RWPE2 (cell line): Measurements from ENCODE around the gene AP3S1.

Experiments used
- ATAC-seq: fragments of 200-7000 bp; cut with Tn5 transposase; 3 replicates; pipeline ENCODE4 v1.9.1; 2021; ENCODE audit warnings: low read depth
- DNase-seq: peaks from one replicate; pipeline ENCODE4 v3.0.0-alpha.2; 2020; ENCODE audit warnings: low spot score
- H3K27ac ChIP-seq: fragments of 450-650 bp; 2 replicates; pipeline ENCODE4 v1.5.1; 2017; ENCODE audit warnings: mild to moderate bottlenecking; ENCODE audit not compliant: poor library complexity, severe bottlenecking
- H3K27me3 ChIP-seq: fragments of 250-450 bp; sonication (Bioruptor Pico); 2 replicates; pipeline ENCODE4 v1.5.1; 2021; ENCODE audit warnings: mild to moderate bottlenecking, moderate library complexity; ENCODE audit not compliant: insufficient read depth, poor library complexity, severe bottlenecking
- H3K36me3 ChIP-seq: fragments of 250-450 bp; sonication (Bioruptor Pico); 2 replicates; pipeline ENCODE4 v1.5.1; 2020; ENCODE audit warnings: low read depth, mild to moderate bottlenecking, moderate library complexity
- H3K4me1 ChIP-seq: fragments of 250-450 bp; sonication (Bioruptor Pico); 2 replicates; pipeline ENCODE4 v1.5.1; 2021; ENCODE audit warnings: mild to moderate bottlenecking, moderate library complexity; ENCODE audit not compliant: insufficient read depth, poor library complexity, severe bottlenecking
- H3K4me3 ChIP-seq: fragments of 250-450 bp; sonication (Bioruptor Pico); 2 replicates; pipeline ENCODE4 v1.5.1; 2021; ENCODE audit warnings: mild to moderate bottlenecking, moderate library complexity; ENCODE audit not compliant: severe bottlenecking
- H3K9me3 ChIP-seq: fragments of 250-450 bp; sonication (Bioruptor Pico); 2 replicates; pipeline ENCODE4 v1.5.1; 2021; ENCODE audit warnings: mild to moderate bottlenecking, moderate library complexity; ENCODE audit not compliant: severe bottlenecking
- TF ChIP-seq, protein P1 (sequence below): fragments of 450-650 bp; IDR thresholded peaks from one replicate; pipeline ENCODE4 v1.5.1; 2017; ENCODE audit warnings: mild to moderate bottlenecking, moderate library complexity; ENCODE audit not compliant: poor library complexity, severe bottlenecking

Gene AP3S1

GRCh38 chr5:115949096-115949495 lies 107.4 kb downstream of the AP3S1 start:
- Histone ChIP-seq H3K36me3 (no peaks in the 10 kb centered on the region), H3K4me3 (no peak overlapping the region), H3K27ac (no peak overlapping the region), H3K4me1 (no peaks in the 10 kb centered on the region), H3K9me3 (no peaks in the 10 kb centered on the region), H3K27me3 (no peaks in the 10 kb centered on the region)
- ATAC-seq (no peak), DNase-seq (no peak)
- TF ChIP-seq, protein P1, sequence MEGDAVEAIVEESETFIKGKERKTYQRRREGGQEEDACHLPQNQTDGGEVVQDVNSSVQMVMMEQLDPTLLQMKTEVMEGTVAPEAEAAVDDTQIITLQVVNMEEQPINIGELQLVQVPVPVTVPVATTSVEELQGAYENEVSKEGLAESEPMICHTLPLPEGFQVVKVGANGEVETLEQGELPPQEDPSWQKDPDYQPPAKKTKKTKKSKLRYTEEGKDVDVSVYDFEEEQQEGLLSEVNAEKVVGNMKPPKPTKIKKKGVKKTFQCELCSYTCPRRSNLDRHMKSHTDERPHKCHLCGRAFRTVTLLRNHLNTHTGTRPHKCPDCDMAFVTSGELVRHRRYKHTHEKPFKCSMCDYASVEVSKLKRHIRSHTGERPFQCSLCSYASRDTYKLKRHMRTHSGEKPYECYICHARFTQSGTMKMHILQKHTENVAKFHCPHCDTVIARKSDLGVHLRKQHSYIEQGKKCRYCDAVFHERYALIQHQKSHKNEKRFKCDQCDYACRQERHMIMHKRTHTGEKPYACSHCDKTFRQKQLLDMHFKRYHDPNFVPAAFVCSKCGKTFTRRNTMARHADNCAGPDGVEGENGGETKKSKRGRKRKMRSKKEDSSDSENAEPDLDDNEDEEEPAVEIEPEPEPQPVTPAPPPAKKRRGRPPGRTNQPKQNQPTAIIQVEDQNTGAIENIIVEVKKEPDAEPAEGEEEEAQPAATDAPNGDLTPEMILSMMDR: no peak

DNA sequence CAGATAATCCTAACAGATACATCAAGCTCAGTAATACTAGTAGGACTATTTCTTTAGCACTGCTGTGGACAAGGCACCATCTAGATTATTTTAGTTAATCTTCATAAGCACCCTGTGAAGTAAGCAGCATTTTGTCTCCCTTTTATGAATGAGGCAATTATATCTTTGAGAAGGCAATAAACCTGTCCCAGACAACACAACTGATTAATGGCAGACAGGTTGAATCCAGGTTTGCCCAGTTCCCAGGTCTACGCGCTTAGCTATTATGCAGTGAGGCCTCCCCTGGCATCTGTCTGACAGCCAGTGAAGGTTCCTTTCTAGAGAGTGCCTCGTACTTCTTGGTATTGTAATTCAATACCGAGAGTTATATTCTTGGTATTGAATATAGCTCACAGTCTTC lies 110.9 kb downstream of the AP3S1 start:
- H3K36me3 ChIP-seq: no peaks in the 10 kb centered on the region
- ATAC-seq (no peak), DNase-seq (no peak)
- TF ChIP-seq, protein P1: no peak
- no peaks in the 10 kb centered on the region for H3K4me1 ChIP-seq
- no peak overlapping the region for H3K4me3 ChIP-seq
- no peaks in the 10 kb centered on the region for H3K9me3 ChIP-seq
- no peak overlapping the region for H3K27ac ChIP-seq
- H3K27me3 ChIP-seq: peaks cover 5% of the 10 kb centered on the region

- TF ChIP-seq, protein P1: no peak
- H3K27ac ChIP-seq: no peak overlapping the region
- H3K4me3 ChIP-seq: no peak overlapping the region
- H3K36me3 ChIP-seq: no peaks in the 10 kb centered on the region
- DNase-seq (no peak), ATAC-seq (no peak)
- peaks cover 11% of the 10 kb centered on the region for H3K27me3 ChIP-seq
- no peaks in the 10 kb centered on the region for H3K9me3 ChIP-seq
- H3K4me1 ChIP-seq: no peaks in the 10 kb centered on the region
Measured at GRCh38 chr5:115954144-115954543, 112.4 kb downstream of the AP3S1 start.

- no peaks in the 10 kb centered on the region for H3K4me1 ChIP-seq
- ATAC-seq: no peak
- no peak for DNase-seq
Measured at GRCh38 chr5:115956957-115957356, 115.2 kb downstream of the AP3S1 start.

More at GRCh38 chr5:115956957-115957356, 115.2 kb downstream of the AP3S1 start:
- H3K36me3 ChIP-seq: no peaks in the 10 kb centered on the region
- H3K9me3 ChIP-seq: no peaks in the 10 kb centered on the region
- TF ChIP-seq, protein P1: no peak
- H3K27ac ChIP-seq: no peak overlapping the region
- peaks cover 38% of the 10 kb centered on the region for H3K27me3 ChIP-seq
- no peak overlapping the region for H3K4me3 ChIP-seq
